HG03045 (cell line): ENCODE results near the gene CLDN14.

Experiments used
- ATAC-seq: cut with Tn5 transposase; IDR thresholded peaks from one replicate; pipeline ENCODE4 v1.9.1; 2021; ENCODE audit warnings: mild to moderate bottlenecking, moderate library complexity; ENCODE audit not compliant: unreplicated experiment

The CLDN14 gene

GRCh38 chr21:36479415-36480402 is at the start of gene CLDN14:
Gene CLDN14 (minus strand): TSS chr21:36480122. CDS start chr21:36461695, 18,427 bp downstream.
- ATAC-seq: no peak

DNA sequence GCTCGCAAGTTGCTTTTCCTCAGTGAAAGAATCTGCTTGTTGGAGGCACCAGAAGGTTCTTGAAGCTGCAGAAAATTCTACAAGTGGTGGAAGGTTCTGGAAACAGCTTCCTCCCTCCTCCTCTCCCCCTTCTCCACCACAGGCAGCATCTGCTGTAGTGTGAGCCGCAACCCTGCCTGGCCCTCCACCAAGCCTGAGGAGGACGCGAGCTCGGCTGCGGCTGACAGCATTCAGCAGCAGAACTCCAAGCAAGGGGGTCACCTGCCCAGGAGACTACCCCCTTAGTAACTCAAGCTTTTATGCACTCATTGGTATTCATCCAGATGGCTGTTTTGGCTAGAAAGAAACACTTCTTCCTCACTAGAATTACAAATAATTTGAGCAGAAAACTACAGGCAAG is 48.8 kb upstream of the CLDN14 start:
- no peak for ATAC-seq

GRCh38 chr21:36527317-36527716 is 47.4 kb upstream of the CLDN14 start:
- no peak for ATAC-seq

GRCh38 chr21:36526104-36526503 is 46.2 kb upstream of the CLDN14 start:
- no peak for ATAC-seq

GRCh38 chr21:36524477-36524876 is 44.6 kb upstream of the CLDN14 start:
- ATAC-seq: no peak

DNA sequence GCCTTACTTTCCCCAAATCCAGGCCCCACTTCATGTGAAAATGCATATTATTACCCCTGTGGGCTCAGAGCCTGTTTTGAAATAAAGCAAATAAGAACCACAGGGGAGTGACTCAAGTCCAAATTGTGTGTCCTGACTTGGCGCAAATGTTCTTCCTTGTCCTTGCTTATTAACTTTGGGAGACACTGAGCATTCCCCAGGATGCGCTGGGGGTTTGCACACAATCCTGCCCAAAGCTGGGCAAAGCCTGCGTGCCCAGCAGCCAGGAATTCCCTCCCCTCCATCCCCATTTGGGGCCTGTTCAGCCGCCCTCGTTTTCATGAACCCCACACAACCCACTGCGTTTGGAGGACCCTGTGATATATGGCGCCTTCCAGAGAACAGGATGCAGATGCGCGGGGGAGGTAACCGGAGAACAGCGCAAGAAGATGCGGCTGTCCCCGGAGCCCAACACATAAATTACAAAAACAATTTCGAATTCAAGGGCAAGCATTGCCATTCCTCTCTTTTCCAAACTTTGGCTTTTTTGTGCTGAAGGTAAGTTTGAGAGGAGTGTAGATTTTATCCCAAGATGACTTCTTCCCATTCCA is 42.4 kb upstream of the CLDN14 start:
- no peak for ATAC-seq

GRCh38 chr21:36518883-36519492 is 39.1 kb upstream of the CLDN14 start:
- ATAC-seq: no peak

DNA sequence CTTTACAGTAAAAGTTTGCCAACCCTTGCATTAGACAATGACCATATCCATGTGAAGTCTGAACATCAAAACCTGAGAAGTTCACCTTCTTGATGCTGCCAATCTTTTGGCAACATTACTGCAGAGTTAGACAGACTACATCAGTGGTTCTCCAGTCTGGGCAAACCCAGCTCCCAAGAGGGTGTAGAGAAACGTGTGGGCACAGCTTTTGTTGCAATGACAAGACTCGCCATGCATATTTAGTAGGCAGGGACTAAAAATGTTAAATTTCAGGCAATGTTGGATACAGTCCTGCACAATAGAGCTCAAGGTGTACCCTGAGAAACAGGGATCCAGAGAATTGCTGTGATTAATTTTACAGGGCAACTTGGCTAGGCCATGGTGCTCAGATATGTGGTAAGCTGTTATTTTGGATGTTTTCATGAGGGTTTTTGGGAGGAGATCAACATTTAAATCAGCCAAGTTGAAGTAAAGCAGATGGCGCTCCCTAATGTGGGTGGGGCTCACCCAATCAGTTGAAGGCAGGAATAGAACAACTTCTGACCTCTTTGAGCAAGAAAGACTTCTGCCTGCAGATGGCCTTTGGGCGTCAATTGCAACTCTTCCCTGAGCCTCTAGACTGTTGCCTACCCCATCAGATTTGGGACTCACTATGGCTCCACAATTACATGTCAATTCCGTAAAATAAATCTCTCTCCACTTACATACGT is 37.6 kb upstream of the CLDN14 start:
- no peak for ATAC-seq

DNA sequence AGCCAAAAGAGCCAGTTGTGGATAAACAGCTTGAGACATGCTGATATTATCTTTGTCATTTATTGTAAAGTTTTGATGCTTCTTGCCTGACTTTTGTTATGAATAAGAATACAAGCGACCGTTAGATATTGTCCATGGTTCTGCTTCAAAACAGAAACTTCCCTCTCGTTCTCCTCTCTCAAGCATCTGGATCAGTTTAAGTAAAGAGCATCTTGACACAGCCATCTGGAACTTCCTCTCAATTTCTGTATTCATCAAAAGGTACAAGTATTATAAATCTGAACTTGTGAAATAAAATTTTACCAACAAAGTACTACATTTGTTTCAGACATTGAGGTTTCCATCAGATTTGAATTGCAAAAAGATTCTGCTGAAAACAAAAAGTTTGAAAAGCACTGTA is 36.4 kb upstream of the CLDN14 start:
- ATAC-seq: no peak

- no peak for ATAC-seq
Observed at GRCh38 chr21:36513430-36513829, 33.5 kb upstream of the CLDN14 start.

DNA sequence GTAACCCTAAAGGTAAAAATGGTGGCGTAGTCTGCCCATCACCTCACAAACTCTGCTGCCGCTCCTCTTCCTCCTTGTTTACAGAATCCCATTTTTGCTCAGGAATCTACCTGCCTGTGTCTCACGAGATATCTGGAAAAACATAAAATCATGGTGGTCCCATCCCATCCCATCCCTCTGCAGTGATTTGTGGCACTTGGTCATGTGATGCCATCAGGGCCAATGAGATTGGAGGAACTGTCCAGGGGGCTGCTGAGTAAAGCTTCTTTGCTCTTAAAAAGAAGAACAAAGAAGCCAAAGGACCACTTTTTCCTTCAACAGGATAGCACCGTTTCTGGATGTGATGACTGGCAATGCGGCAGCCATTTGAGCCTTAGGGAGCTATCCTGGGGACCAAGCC is 33.0 kb upstream of the CLDN14 start:
- ATAC-seq: no peak

- no peak for ATAC-seq
Observed at GRCh38 chr21:36511484-36512220, 31.7 kb upstream of the CLDN14 start.

DNA sequence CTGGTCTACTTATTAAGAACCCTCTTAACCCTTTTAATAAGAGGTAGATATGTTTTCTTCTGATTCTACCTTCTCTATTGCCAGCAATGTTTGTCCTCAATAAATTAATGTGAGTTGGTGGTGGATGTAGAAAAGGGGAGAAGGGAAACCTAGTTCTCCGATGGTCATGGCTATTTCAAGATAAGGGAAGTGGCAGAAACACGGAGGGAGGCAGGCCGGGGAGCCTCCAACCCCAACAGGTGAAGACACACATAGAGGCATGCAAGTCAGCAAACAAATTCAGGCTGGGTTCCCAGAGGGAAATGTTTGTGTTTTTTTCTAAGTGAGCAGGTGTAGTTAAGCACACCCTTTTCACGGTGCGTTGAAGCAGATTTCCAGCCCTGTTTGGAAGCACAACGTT is 31.0 kb upstream of the CLDN14 start:
- ATAC-seq: no peak

DNA sequence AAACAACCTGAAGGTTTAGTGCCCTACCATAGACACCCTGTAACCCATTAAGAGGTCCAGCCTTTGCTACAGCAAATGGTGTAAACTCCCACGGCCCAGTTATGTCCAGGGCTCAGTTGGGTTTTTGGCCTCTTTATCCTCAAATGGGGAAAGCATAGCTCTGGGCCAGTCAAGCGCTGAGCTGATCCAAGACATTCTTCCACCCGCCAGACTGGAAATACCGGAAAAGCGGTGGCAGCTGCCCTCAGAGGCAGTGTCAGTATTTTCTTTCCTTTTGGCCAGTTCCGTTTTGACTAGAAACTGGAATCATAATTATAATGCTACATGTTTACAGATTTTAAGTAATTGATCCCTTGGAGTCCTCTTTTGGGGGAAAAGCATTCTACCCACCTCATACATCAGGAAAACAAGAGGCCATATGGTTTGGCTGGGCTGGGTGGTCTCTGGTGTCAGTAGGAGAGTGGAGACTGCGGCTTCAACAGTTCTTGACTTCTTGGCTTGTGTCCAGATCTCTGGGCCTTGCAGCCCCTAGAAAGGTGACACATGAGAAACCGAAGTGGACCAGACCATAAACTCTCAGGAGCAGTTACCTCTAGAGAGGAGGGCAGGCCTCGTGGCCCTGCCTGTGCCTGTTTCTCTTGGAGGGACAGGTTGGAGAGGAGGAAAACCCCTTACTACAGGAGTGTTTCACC is 30.2 kb upstream of the CLDN14 start:
- ATAC-seq: no peak

- no peak for ATAC-seq
Observed at GRCh38 chr21:36508948-36509347, 29.0 kb upstream of the CLDN14 start.

- no peak for ATAC-seq
Observed at GRCh38 chr21:36507397-36508018, 27.6 kb upstream of the CLDN14 start.

- ATAC-seq: no peak
Observed at GRCh38 chr21:36506482-36506881, 26.6 kb upstream of the CLDN14 start.

- ATAC-seq: no peak
Observed at GRCh38 chr21:36504067-36505058, 24.4 kb upstream of the CLDN14 start.
